Suppressor macrophage treated with lipopolysaccharide for 1 hour (primary cell): ENCODE results near the gene OR2T8.
A peak's percentile ranks its signal among the peaks of the same experiment; 100 is the strongest.

ENCODE experiments used
- DNase-seq, 3 donors: peaks; one replicate each; pipeline ENCODE4 v3.0.0-alpha.2; 2020 to 2022

Gene OR2T8

DNA sequence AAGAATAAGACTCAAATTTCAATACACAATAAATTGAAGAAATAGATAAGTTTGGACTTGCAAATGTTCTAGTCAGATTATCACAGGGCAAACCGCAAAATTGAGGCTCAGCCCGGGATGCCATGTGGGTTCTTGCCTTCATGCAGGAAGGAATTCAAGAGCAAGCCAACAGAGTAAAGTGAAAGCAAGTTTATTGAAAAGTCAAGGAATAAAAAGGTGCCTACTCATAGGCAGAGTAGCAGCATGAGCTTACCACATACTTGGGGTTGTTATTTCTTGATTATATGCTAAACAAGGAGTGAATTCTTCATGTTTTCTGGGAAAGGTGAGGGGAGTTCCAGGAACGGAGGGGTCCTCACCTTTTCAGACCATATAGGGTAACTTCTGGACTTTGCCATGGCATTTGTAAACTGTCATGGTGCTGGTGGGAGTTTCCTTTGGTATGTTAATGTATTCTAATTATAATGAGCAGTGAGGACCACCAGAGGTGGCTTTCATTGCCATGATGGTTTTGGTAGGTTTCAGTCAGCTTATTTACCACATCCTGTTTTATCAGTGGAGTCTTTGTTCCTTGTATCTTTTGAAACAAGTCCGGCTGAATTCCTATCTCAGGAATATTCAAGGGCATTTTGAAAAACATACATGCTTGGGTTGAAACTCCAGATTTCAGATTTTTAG lies 43.0 kb downstream of the OR2T8 start:
- DNase-seq = no peak

DNA sequence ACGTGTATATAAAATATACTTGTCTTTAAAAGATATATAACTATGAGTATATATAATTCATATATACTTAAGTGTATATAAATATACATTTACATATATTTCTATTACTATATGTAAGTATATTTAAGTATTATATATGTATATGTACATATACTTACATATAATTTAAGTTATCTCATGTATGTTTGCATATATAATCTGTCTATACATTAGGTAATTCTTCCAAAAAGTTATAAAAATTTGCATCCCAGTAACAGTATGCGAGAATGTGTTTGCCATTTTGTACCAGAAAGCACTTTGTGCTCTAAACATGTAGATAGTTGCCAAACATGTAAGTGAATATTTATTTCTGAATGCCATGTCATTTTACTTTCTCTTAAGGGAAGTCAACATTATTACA lies 44.9 kb downstream of the OR2T8 start, which contains the start of gene OR2AK2:
Gene OR2AK2 (plus strand): TSS at position 301 of the 400 bp plus-strand sequence. CDS start 144 bp downstream, outside the sequence.
- no peak for DNase-seq

DNA sequence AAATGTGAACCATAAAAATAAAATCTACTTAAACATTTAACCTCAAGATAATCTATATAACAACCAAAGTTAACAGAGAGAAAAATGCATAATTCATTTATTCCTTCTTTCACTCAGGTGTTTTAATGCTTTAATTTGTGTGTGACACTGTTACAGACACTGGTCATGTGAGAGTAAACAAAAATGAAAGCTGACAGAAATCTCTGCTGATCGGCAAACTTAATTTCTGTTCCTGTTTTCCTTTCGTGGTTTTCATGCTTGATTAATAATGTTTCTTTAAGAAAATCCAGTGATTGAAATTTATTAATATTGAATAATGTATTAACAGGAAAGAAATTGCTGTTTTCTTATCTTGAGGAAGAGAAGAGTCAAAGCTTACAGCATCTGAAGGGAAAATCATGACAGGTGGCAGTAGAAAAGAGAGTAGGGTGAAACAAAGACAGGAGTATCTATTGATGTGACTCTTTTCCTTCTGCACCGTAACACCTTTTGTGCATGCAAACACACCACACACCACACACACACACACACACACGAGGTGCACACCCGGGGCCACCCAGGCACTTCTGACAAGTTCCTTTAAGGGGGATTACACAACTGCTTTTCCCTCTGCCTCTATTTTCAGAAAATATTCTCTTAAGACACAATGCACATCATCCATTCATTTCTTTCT lies 46.6 kb downstream of the OR2T8 start:
- DNase-seq = peak; percentile 24 to 46 (median 44)
